Brain pericyte (primary cell): ENCODE measurements around the gene PTCD1.
"Not testable (repeated sequence)": the region's sequence is repeated elsewhere in the genome, so short reads cannot be mapped to it uniquely, and the experiment has no call there.

Experiments used
- DNase-seq: peaks from one replicate; pipeline ENCODE4 v3.0.0-alpha.2; 2012; ENCODE audit warnings: low read depth, low spot score

PTCD1 gene

DNA sequence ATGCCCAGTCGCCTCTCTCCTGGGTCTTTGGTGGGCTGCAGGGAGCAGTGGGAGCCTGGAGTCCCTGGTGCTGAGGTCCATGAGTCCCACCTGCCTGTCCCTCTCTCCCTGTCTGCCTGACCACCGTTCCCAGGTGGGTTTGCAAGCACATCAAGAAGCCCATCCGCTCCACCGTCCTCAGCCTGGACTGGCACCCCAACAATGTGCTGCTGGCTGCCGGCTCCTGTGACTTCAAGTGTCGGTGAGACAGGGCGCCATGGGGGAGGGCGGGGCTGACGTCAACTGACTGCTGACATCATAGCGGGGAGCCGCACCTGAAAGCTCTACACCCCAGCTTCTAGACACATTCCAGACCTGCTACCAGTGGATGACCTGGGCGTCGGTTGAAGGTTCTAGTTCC is 48.8 kb downstream of the PTCD1 start:
- no peak for DNase-seq

GRCh38 chr7:99387912-99388311 is 50.7 kb downstream of the PTCD1 start:
- no peak for DNase-seq

- not testable (repeated sequence) for DNase-seq
These were observed 51.4 kb downstream of the PTCD1 start for GRCh38 chr7:99387239-99387635.

- no peak for DNase-seq
These were observed 51.9 kb downstream of the PTCD1 start for GRCh38 chr7:99386584-99387238.

DNA sequence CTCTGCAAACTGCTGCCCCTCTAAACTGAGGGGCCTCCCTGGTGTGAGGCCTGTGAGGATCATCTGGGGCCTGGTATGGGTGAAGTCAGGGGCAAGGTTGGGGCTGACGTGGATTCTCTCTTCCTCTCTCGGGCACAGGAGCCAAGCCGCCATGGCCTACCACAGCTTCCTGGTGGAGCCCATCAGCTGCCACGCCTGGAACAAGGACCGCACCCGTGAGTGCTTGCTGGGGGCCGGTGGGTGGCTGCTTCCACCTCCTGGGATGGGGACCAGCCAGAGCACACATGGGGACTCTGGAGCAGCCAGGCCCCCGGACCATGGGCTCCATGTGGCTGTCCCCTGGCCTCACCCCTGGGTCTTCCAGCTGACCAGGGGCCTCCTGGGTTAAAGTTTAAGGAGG is 53.0 kb downstream of the PTCD1 start:
- no peak for DNase-seq

GRCh38 chr7:99384523-99384922 is 54.1 kb downstream of the PTCD1 start:
- DNase-seq = no peak

DNA sequence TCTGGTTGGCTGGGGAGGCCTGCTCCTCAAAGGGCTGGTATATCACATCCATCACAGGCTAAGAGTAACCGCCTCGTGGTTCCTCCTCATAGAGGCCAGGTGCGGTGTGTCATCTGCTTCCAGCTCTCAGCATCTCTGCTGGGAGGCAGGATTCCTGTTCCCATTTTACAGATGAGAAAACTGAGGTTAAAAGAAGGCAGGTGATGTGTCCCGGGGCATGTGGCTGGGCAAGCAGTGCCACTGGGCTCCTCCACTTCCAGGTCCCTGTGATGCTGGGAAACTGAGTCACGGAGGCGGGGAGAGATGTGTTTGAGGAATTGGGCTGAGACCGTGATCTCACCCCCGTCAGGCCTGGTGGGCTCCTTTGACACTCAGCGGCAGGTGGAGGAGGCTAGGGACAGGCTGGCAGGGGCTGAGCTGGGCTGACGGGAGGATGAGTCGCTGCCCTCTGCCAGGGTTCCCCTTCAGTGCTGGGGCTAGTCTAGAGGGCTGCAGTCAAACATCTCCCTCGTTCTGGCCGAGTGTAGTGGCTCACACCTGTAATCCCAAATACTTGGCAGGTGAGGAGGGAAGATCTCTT is 54.7 kb downstream of the PTCD1 start:
- no peak for DNase-seq

DNA sequence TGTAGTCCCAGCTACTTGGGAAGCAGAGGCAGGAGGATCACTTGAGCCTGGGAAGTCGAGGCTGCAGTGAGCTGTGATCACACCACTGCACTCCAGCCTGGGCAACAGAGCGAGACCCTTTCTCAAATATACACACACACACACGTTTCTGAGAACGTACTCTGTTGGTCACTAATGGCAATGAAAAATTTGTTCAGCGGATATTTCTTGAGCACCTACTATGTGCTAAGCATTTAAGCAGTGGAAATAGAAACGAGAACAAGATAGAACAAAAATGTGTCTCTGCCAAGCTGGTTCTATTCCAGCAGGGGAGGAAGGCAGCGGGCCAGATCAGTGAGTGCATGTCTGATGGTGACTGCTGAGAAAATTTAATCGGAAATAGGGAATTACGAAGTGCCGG is 55.4 kb downstream of the PTCD1 start:
- DNase-seq = no peak

DNA sequence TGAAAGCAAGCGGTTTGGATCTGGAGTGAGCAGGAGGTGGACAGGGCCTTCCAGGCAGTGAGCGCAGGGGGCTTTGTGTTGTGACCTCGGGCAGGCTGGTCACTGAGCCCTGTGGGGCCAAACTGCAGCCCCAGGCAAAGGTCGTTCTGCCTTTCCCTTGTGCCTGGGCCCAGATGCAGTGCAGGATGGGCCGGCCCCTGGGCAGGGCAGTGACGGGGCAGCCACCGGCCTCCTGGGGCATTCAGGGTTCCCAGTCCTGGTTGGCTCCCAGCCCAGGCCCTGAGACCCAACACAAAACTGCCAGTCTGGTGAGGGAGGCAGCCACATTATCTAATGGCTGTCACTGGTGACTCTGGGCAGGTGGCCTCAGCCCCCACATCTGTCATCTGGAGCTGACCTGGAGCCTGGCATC is 56.9 kb downstream of the PTCD1 start:
- DNase-seq = no peak

DNA sequence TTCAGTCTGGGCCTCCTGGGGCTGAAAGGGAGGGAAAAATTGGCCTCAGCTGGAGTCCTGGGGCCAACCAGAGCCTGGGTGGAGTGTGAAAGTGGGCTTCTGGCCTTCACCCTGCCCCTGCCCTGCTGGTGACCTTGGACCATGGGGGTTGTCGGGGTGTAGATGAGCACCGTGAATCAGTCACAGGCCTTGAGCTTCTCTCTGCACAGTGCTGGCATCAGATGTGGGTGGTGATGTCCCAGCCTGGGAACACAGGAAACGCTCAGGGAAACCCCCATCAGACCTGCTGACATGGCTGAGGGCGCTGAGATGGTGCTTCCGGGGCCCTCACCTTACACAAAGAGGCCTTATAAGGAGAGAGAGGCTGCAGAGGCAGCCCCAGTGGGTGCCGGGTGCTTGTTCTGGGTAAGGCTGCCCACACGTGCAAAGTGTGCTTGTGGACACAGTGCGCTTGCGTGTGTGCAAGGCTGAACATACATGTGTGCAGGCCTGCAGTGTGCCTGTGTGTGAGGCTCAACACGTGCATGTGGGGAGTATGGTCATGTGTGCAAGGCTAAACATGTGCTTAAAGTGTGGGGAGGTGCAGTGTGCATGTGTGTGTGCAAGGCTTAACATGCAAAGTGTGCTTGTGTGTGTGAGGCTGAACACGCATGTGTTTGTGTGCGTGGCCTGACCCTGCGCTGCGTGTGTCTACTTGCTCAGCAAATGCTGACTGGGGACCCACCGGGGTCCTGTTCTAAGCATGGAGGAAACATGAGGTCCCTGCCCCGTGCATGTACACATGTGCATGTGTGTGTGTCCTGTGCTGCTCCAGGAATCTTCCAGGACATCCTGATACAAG is 57.6 kb downstream of the PTCD1 start:
- DNase-seq = no peak

DNA sequence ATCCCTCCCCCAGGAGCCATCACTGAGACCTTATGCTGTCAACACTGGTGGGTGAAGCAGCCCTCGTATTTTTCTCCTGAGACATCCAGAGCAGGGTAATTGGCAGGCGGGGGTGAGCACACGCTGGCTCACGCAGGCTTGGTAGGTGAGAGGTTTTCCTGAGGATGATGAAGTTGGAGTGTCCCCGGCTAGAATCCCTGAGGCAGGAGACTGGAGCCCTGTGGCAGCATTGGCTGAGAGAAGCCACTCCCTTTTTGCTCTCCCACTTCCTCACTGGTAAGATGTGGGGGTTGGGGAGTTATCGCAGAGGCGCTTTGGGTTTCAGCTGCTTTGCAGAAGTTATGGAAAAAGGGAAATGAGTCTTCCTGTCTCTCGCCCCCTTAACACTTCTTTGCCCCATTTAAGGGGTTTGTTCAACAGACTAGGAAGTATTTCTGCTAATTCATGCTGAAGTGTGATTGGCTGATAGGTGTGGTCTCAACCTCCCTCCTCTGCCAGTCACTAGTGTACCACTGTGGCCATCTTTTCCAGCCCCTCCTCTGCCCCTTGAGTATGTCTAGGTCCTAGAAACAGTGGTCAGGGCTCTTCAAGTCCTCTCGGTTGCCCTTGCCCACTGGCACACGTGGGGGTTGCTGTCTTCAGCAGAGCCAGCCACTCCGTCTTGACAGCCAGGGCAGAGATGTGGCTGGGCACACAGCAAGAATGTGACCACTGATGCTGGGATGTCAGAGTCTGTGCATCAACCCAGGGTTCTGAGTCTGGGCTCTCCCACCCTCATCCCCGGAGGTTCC is 58.4 kb downstream of the PTCD1 start:
- DNase-seq = no peak

DNA sequence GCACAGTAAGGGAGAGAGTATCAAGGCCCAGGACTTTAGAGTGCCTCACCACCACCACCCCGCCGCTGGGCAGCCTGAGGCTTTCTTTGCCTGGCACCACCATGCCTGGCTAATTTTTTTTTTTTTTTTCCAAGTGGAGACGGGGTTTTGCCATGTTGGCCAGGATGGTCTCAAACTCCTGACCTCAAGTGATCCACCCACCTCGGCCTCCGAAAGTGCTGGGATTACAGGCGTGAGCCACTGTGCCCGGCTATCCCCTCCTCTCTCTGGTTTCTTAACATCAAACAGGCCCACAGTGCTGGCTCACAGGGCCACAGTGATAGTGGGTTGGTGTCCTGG is 58.9 kb downstream of the PTCD1 start:
- DNase-seq = not testable (repeated sequence)

DNA sequence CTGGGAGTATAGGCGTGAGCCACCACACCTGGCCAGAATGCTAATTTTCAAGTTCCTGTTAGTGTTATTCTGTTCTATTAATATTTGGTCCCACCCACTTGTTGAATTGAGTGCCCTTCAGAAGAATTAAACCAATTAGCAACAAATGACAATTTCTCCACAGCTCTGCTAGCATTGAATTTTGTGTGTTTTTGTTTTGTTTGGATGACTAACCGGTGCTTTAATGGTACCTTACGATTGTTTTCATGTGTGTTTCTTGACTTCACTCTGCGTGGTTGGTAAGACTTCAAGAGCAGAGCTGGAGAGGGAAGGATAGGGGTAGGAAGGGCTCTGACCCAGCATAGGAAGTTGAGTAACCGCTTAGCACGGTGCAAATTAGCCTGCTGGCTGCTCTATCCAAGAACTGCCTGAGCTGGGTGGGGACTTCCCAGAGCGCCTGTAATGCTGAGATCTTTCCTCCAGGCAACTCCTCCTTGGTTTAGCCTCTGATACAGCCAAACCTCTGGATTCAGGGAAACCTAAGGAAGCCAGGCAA is 59.5 kb downstream of the PTCD1 start:
- peak; percentile 41 for DNase-seq

GRCh38 chr7:99375070-99375807 is 63.4 kb downstream of the PTCD1 start:
- DNase-seq = no peak

- no peak for DNase-seq
These were observed 64.2 kb downstream of the PTCD1 start, which contains the start of gene ARPC1B for GRCh38 chr7:99374111-99375064. Gene ARPC1B (plus strand): TSS chr7:99374730. CDS start chr7:99385715, 10,985 bp downstream.

GRCh38 chr7:99373091-99374066 is 65.2 kb downstream of the PTCD1 start:
- no peak for DNase-seq

DNA sequence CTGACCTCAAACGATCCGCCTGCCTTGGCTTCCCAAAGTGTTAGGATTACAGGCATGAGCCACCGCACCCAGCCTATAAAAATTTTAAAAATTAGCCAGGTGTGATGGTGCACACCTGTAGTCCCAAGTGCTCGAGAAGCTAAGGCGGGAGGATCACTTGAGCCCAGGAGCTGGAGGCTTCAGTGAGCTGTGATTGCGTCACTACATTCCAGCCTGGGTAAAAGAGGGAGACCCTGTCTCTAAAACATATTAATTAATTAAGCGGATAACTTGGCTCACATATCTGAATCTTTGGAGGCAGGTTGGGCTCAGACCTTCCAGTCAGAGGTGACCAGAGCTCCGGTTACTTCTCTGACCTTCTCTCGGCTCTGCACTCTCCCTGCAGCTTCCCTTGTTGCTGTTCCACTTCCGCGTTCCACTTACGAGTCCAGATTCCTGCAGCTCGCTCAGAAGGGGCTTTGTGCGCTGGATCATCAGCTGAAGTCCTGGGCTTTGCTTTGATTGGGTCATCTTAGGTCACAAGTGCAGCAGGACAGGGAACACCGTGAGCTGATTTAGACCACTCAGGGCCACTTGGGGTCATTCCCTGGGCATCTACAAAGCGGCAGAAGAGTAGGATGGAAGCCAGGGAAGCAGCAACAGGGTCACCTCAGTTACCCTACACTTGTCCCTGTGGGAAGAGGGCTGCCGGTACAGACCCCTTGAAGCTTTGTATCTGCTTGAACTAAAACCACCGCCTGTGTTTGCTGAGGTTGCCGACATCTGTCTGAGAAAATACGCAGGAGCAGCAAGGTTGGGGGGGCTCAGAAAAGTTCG is 66.1 kb downstream of the PTCD1 start:
- no peak for DNase-seq
